HepG2 (cell line): ENCODE data around the gene FMR1. TPM values are rescaled to one million over a fixed set of nuclear protein-coding genes. Genes with fewer than 3 reads are reported as not detected.

Experiments
- ARNTL ChIP-seq: sonication (generic); formaldehyde crosslinking; IDR thresholded peaks from 2 replicates; pipeline ENCODE4 v1.4.0; 2020; ENCODE audit warnings: mild to moderate bottlenecking, missing genetic modification reagents
- ELK4 ChIP-seq: sonication (generic); formaldehyde crosslinking; IDR thresholded peaks from 2 replicates; pipeline ENCODE4 v1.9.0; 2021; ENCODE audit warnings: missing genetic modification reagents, borderline replicate concordance
- KAT8 ChIP-seq: IDR thresholded peaks from 2 replicates; pipeline ENCODE4 v1.6.1; 2016; ENCODE audit warnings: missing genetic modification reagents, missing compliant biosample characterization
- NR2F2 ChIP-seq: IDR thresholded peaks from 2 replicates; pipeline ENCODE4 v1.6.1; 2012; ENCODE audit warnings: low read depth, inconsistent platforms, borderline replicate concordance
- SOX5 ChIP-seq: IDR thresholded peaks from 2 replicates; pipeline ENCODE4 v1.6.1; 2016; ENCODE audit warnings: borderline replicate concordance
- SUZ12 ChIP-seq: fragments of 150-350 bp; IDR thresholded peaks from 2 replicates; pipeline ENCODE4 v1.6.1; 2014; ENCODE audit warnings: low read depth, low read length
- TFAP4 ChIP-seq: sonication (generic); IDR thresholded peaks from 2 replicates; pipeline ENCODE4 v1.6.1; 2016; ENCODE audit warnings: low read depth, borderline replicate concordance
- ZKSCAN8 ChIP-seq: IDR thresholded peaks from 2 replicates; pipeline ENCODE4 v1.6.1; 2016; ENCODE audit warnings: borderline replicate concordance, missing genetic modification reagents, missing compliant biosample characterization
- ZMYM3 ChIP-seq: sonication (generic); formaldehyde crosslinking; IDR thresholded peaks from 2 replicates; pipeline ENCODE4 v1.5.1; 2020; ENCODE audit warnings: mild to moderate bottlenecking, missing genetic modification reagents
- ZNF280D ChIP-seq: sonication (generic); formaldehyde crosslinking; IDR thresholded peaks from 2 replicates; pipeline ENCODE4 v1.5.1; 2020; ENCODE audit warnings: mild to moderate bottlenecking, missing genetic modification reagents
- ZNF609 ChIP-seq: sonication (generic); formaldehyde crosslinking; IDR thresholded peaks from 2 replicates; pipeline ENCODE4 v1.4.0; 2020; ENCODE audit warnings: mild to moderate bottlenecking, missing genetic modification reagents, borderline replicate concordance
- ZNF644 ChIP-seq: IDR thresholded peaks from 2 replicates; pipeline ENCODE4 v1.6.1; 2016; ENCODE audit warnings: low read depth
- ZNF674 ChIP-seq: sonication (generic); formaldehyde crosslinking; IDR thresholded peaks from 2 replicates; pipeline ENCODE4 v1.5.0; 2020; ENCODE audit warnings: low read depth, mild to moderate bottlenecking, missing genetic modification reagents
- ZNF710 ChIP-seq: sonication (generic); formaldehyde crosslinking; IDR thresholded peaks from 2 replicates; pipeline ENCODE4 v1.5.0; 2020; ENCODE audit warnings: mild to moderate bottlenecking, missing genetic modification reagents, borderline replicate concordance
- ZNF766 ChIP-seq: sonication (generic); formaldehyde crosslinking; IDR thresholded peaks from 2 replicates; pipeline ENCODE4 v1.5.0; 2020; ENCODE audit warnings: missing genetic modification reagents, borderline replicate concordance
- ZNF792 ChIP-seq: IDR thresholded peaks from 2 replicates; pipeline ENCODE4 v1.6.1; 2016
- ZSCAN25 ChIP-seq: sonication (generic); formaldehyde crosslinking; IDR thresholded peaks from 2 replicates; pipeline ENCODE4 v1.8.0; 2022; ENCODE audit warnings: mild to moderate bottlenecking, missing genetic modification reagents
- polyA plus RNA-seq, 8 experiments: library from polyadenylated mRNA; depleted of rRNA in 3 of 8; stranded (reverse) in 7 of 8; unstranded in 1 of 8; fragments of >200 nt; fragmentation: Illumina TruSeq in 4 of 8; extraction: Trizol in 4 of 8; gene quantifications; 2 replicates each; pipeline versions ENCODE4 v1.2.1 to v1.2.3, GENCODE V29; 2011 to 2016; ENCODE audit warnings: low read depth in 4 of 8, missing spikeins in 1 of 8, mixed read lengths in 1 of 8; ENCODE audit not compliant: insufficient read depth in 1 of 8
- total RNA-seq, 5 experiments: library from RNA; depleted of rRNA; stranded (reverse); fragments of >200 nt; fragmentation: Illumina TruSeq; extraction: Trizol; gene quantifications; 2 replicates each; pipeline ENCODE4 v1.2.3, GENCODE V29; 2016; ENCODE audit warnings: low read depth in 1 of 5

Gene FMR1
- total and polyA plus RNA-seq, 2 of the 13 experiments (the other 11 are each of a cell fraction or from before 2014, with no cell fraction given) = 27.8 to 49.6 TPM

- peak; percentile 48; the same call in 1 of the 2 replicates for TF ChIP-seq ZNF609 (CRISPR knock-in tag)
- 0 out of 2 replicates have a peak, but pooled peaks have one; percentile 40 for TF ChIP-seq ZNF710 (CRISPR knock-in tag)
- no peak for TF ChIP-seq ELK4
- no peak for TF ChIP-seq ZSCAN25 (CRISPR knock-in tag)
- peak; percentile 21; the same call in 1 of the 2 replicates for TF ChIP-seq ZMYM3 (CRISPR knock-in tag)
- peak; percentile 67; the same call in 1 of the 2 replicates for TF ChIP-seq TFAP4
- TF ChIP-seq ARNTL (CRISPR knock-in tag) = no peak
- peak; percentile 74; the same call in 1 of the 2 replicates for TF ChIP-seq SOX5 (CRISPR knock-in tag)
- 0 out of 2 replicates have a peak, but pooled peaks have one; percentile 35 for TF ChIP-seq NR2F2
- TF ChIP-seq ZNF792 (CRISPR knock-in tag) = peak; percentile 55; the same call in 1 of the 2 replicates
- 0 out of 2 replicates have a peak, but pooled peaks have one; percentile 38 for TF ChIP-seq ZNF644
- TF ChIP-seq ZKSCAN8 = peak; percentile 40; the same call in 1 of the 2 replicates
- no peak for TF ChIP-seq ZNF674 (CRISPR knock-in tag)
- TF ChIP-seq ZNF766 = no peak
- TF ChIP-seq KAT8 (CRISPR knock-in tag) = peak; percentile 52; the same call in 1 of the 2 replicates
- no peak for TF ChIP-seq SUZ12
- TF ChIP-seq ZNF280D (CRISPR knock-in tag) = peak; percentile 28; the same call in 1 of the 2 replicates
Observed at GRCh38 chrX:147884958-147885357, 26.8 kb upstream of the FMR1 start (continued).
